Pulmonary artery endothelial cell (primary cell): Measurements from ENCODE around the gene APLNR. TPM values are rescaled to one million over a fixed set of nuclear protein-coding genes. Genes with fewer than 3 reads are reported as not detected.
"Not testable (repeated sequence)": the region's sequence is repeated elsewhere in the genome, so short reads cannot be mapped to it uniquely, and the experiment has no call there.

ENCODE experiments used
- DNase-seq: peaks from one replicate; pipeline ENCODE4 v3.0.0-alpha.2; 2011; ENCODE audit warnings: low read depth, low spot score
- total RNA-seq: library from RNA; depleted of rRNA; stranded (reverse); fragments of >200 nt; gene quantifications from 2 replicates; pipeline ENCODE4 v1.2.3, GENCODE V29; 2014

Gene APLNR
- not detected in 2 replicates for total RNA-seq

DNA sequence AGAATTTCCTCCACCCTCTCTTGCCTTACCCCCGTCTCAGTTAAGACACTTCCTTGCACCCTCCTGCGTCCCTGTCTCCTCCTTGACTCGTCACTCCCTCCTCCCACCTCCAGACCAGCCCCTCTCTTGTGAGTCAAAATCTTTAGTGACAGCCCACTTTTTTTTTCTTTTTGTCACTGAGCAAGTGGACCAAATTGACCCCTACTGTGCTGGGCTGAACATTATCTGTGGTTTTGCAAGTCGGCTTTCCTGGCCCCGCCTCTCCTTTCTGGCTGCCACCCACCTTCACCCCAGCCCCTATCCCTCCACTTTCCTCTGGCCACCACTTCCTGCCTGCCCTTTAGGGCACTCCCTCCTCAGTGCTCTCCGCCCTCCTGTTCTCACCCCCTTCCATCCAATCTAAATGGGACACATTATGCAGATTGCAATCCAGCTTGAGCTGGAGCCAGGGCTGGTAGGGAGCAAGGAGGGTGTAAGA is at the start of gene APLNR:
TSS of gene APLNR (minus strand) at position 47 of the 478 bp plus-strand sequence. CDS start 246 bp downstream, outside the sequence.
- DNase-seq: no peak

DNA sequence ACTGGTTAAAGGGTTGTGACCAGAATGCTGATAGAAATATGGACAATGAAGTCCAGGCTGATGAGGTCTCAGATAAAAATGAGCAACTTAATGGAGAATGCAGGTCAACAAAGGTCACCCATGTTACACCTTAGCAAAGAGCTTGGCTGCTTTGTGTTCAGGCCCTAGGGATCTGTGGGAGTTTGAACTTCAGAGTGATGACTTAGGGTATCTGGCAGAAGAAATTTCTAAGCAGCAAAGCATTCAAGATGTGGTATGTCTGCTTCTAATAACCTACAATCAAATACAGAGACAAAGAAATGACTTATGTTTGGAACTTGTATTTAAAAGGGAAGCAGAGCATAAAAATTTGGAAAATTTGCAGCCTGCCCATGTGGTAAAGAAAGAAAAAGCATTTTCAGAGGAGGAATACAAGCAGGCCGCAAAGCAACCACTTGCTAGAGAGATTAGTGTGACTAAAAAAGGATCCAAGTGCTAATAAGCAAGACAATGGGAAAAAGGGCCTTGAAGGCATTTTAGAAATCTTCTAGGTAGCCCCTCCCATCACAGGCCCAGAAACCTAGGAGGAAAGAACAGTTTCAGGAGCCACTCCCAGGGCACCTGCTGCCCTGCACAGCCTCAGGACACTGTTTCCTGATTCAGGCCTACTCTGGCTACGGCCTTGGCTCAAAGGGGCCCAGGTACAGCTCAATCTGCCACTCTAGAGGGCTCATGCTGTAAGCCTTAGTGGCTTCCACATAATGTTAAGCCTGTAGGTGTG is 46.4 kb upstream of the APLNR start:
- no peak for DNase-seq

- DNase-seq: not testable (repeated sequence)
These were observed 44.5 kb upstream of the APLNR start for GRCh38 chr11:57281546-57281945.

DNA sequence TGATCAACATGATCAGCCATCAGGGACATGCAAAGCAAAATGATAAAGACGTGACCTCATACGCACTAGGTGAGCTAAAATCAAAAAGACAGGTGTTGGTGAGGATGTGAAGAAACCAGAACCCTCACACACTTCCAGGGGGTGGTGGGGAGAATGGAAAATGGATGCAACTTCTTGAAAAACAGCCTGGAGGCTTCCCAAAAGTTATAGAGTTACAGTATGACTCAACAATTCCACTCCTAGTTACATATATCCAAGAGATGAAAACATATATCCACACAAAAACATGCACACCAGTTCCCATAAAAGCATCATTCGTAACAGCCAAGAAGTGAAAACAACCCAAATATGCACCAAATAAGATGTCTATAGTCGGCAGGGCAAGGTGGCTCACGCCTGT is 42.1 kb upstream of the APLNR start:
- no peak for DNase-seq

GRCh38 chr11:57278721-57279095 is 41.7 kb upstream of the APLNR start:
- DNase-seq: no peak

DNA sequence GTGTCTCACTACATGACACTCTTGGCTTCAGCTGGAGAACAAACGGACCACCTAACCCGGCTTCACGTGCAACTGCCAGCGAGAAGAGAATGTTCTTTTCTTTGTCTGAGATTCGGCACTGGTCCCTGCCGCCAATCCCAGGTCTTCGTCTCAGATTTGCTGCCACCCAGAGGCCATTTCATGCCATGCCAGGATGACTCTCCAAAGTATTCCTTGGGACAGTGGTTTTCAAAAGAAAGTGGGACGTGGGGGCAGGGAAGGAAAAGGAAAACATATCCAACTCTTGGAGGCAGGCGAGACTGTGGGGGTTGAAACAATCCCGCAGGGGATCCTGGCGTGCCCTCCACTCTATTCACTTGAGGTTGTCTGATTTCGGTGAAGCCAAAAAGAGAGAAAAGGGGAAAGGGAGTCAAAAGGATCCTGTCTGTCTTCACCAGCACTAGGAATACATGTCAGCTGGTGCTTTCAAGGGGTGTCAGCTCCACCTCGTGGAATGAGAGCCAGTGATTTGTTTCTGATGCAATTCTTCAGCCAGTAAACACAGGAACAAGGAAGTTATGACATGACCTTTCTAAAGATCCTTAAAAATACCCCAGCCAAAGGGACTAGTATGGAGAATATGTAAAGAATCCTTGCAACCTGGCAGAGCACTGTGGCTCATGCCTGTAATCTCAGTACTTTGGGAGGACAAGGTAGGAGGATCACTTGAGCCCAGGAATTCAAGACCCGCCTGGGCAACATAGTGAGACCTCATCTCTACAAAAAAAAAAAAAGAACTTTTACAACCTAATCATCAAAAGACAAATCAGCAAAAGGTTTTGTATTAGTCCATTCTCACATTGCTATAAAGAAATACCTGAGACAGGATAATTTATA is 41.0 kb upstream of the APLNR start:
- DNase-seq: peak; percentile 60

GRCh38 chr11:57276971-57277675 is 40.1 kb upstream of the APLNR start:
- DNase-seq: no peak

DNA sequence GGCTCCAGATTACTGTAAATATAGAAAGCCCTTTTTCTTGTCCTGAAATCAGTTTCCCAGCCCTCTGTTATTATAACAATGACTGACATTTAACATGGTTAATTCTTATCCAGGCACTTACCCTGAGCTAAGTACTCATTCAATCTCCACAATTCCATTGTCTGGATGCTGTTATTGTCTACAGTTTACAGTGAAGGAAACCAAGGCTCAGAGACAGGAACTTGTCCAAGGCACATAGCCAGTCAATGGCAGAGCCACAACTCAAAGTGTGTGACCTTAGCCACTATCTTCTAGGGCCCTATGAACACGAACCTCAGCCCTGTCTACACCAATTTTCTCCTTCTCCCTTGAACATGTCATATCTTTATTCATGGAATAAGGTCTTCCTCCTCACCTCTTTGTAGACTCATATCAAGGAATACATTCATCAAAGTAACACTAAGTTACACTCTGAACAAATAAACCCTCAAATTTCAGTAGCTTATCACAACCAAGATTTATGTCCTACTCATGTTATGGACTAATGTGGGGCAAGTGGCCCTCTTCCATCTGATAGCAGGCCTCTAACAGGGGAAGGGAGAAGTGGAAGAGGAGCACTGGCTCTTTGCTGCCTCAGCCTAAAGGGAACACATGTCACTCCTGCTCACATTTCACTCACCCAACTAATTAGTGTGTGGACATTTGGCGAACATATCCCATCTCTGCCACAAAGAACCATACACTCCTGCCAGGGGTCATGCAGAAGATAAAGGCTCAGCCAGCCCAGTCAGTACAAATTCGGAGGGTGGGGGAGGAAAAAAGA is 39.3 kb upstream of the APLNR start:
- no peak for DNase-seq

DNA sequence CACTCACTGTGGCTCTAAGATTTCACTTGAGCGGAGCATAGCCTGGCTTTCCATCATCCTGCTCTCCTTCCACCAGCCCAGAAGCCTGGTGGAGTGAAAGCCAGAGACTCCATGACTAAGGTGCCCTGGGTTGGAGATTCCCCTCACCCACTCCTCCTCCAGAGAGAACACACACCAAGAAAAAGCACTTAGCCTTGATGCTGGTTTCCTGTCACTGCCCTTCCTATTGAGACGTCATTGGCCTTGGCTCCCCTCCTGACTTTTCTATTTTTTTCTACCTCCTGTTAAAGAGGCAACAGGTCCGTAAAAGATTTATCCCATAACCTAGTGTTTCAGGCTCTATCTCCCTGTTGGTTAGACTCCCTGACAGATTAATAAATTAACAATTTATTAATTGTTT is 38.5 kb upstream of the APLNR start:
- DNase-seq: peak; percentile 39

- no peak for DNase-seq
These were observed 38.0 kb upstream of the APLNR start for GRCh38 chr11:57274904-57275498.

GRCh38 chr11:57273448-57274058 is 36.5 kb upstream of the APLNR start:
- no peak for DNase-seq

- no peak for DNase-seq
These were observed 32.5 kb upstream of the APLNR start for GRCh38 chr11:57269571-57270021.

DNA sequence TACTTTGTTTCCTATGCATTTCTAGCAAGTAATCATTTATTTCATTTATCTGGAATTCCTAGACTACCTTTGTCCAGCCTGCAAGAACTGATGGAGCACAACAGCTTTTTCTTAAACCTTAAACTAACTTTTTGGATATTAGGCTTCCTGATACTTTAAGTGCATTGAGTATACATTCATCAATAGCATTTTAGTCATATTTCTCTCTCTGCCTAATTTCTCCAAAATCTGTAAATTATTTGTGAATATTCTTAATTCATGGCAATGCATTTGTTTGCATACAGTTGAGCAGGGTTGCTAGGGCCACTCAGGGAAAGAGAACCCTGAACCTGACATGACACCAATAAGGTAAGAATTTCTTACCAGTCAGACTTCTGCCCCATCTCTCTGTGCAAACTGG is 29.1 kb upstream of the APLNR start:
- DNase-seq: no peak

DNA sequence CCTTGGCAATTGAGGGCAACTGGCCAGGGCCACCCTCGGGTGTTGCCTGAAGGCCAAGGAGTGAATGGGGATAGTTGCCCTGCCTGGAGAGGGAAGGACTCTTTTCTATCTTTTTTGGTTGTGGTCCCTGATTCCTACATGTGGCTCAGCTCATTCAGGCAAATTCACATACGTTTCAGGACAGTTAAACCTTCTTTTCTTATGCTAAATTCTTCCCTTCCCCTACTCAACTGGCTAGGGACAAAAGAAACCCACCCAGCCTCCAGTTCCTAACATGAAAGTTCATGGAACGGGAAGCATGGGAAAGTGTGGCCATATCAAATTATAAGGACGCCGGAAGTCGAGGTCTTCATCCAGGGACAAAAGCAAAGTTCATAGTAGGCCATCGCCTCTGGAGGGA is 26.3 kb upstream of the APLNR start:
- no peak for DNase-seq

GRCh38 chr11:57262157-57262556 is 25.1 kb upstream of the APLNR start:
- DNase-seq: no peak

DNA sequence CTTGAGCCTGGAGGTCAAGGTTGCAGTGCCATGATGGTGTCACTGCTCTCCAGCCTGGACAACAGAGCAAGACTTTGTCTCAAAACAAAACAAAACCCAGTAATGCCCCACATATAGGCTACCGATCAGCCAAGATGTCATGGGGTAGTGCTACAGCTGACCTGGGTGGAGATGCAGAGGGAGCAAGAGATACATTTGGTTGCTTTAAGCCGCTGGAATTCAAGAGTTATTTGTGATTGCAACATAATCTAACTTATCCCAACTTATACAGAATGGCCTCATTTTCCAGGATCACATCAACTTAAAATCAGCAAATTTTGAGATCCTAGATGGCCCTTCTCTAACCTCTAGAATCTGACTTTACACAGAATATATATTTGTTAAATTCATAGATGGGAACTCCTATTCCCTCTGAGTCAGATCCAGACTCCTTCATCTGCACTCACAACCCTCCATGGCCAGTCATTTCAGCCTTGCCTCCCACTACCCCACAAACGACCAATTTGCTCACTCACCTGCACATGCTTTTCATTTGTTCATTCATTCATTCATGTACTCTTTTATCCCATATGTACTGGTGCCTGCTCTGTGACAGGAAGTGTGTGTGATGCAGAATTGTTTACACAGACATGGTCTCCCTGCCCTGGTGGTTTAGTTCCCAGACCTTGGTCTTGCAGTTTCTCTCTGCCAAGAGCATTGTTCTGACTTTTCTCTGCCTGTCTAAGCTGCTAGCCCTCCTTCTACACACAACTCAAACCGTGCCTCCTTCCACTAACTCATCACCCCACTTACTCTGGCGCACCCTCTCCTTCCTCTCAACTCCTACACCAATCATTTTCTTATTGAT is 24.1 kb upstream of the APLNR start:
- no peak for DNase-seq

DNA sequence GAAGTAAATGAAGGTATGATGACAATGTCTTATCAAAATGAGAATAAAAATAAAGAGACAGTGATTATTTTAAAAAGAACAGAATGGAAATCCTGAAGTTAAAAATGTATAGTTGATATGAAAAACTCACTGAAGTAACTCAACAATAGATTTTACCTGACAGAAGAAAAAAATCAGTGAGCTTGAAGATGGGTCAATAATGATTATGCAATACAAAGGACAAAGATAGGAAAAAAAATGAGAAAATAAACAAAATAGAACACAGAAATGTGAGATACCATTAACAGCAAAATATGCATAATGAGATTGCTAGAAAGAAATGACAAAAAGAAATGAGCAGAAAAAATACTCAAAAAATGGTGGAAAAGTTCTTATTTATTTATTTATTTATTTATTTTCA is 19.1 kb upstream of the APLNR start:
- no peak for DNase-seq

GRCh38 chr11:57255618-57256017 is 18.6 kb upstream of the APLNR start:
- DNase-seq: no peak

GRCh38 chr11:57254631-57255030 is 17.6 kb upstream of the APLNR start:
- no peak for DNase-seq
